H9 (cell line): ENCODE data around the gene TMA7B. TPM values are rescaled to one million over a fixed set of nuclear protein-coding genes. Genes with fewer than 3 reads are reported as not detected.

Experiments
- DNase-seq: peaks from one replicate; pipeline ENCODE4 v3.0.0-alpha.2; 2017
- H2AFZ ChIP-seq: one replicate; pipeline ENCODE4 v1.6.1; 2013; ENCODE audit warnings: mild to moderate bottlenecking, low read length, control low read depth, moderate library complexity
- H2AK5ac ChIP-seq: 2 replicates; pipeline ENCODE4 v1.6.1; 2013; ENCODE audit warnings: low read length, control low read depth, mixed read lengths; ENCODE audit not compliant: insufficient read length
- H2BK120ac ChIP-seq: one replicate; pipeline ENCODE4 v1.6.1; 2013; ENCODE audit warnings: low read depth, mild to moderate bottlenecking, low read length, control low read depth, inconsistent platforms; ENCODE audit not compliant: poor library complexity, severe bottlenecking
- H2BK12ac ChIP-seq: 2 replicates; pipeline ENCODE4 v1.6.1; 2013; ENCODE audit warnings: low read length, control low read depth, mixed read lengths, low read depth; ENCODE audit not compliant: insufficient read length
- H2BK15ac ChIP-seq: 2 replicates; pipeline ENCODE4 v1.6.1; 2013; ENCODE audit warnings: low read depth, low read length, control low read depth
- H2BK20ac ChIP-seq: one replicate; pipeline ENCODE4 v1.6.1; 2013; ENCODE audit warnings: low read depth, mild to moderate bottlenecking, low read length, control low read depth, inconsistent platforms; ENCODE audit not compliant: poor library complexity, severe bottlenecking
- H2BK5ac ChIP-seq: 2 replicates; pipeline ENCODE4 v1.6.1; 2013; ENCODE audit warnings: low read length, control low read depth, mixed read lengths; ENCODE audit not compliant: insufficient read length
- H3K14ac ChIP-seq: 2 replicates; pipeline ENCODE4 v1.6.1; 2013; ENCODE audit warnings: low read length, control low read depth; ENCODE audit not compliant: insufficient read depth
- H3K18ac ChIP-seq: 2 replicates; pipeline ENCODE4 v1.6.1; 2013; ENCODE audit warnings: low read depth, mild to moderate bottlenecking, mixed read lengths, low read length, control low read depth; ENCODE audit not compliant: insufficient read length
- H3K23ac ChIP-seq: 2 replicates; pipeline ENCODE4 v1.6.1; 2013; ENCODE audit warnings: low read length, control low read depth, mixed read lengths, low read depth; ENCODE audit not compliant: insufficient read length
- H3K23me2 ChIP-seq: 2 replicates; pipeline ENCODE4 v1.6.1; 2013; ENCODE audit warnings: low read depth, mild to moderate bottlenecking, mixed read lengths, low read length, control low read depth; ENCODE audit not compliant: insufficient read length, poor library complexity, severe bottlenecking
- H3K27ac ChIP-seq: 2 replicates; pipeline ENCODE4 v1.5.1; 2013; ENCODE audit warnings: low read length, control low read depth, mixed read lengths, low read depth; ENCODE audit not compliant: insufficient read length
- H3K27me3 ChIP-seq: 2 replicates; pipeline ENCODE4 v1.6.1; 2013; ENCODE audit warnings: low read length, control low read depth, inconsistent platforms; ENCODE audit not compliant: insufficient read depth
- H3K4ac ChIP-seq: 2 replicates; pipeline ENCODE4 v1.6.1; 2013; ENCODE audit warnings: low read depth, mild to moderate bottlenecking, control low read depth, inconsistent platforms, low read length, moderate library complexity
- H3K4me1 ChIP-seq: 2 replicates; pipeline ENCODE4 v1.6.1; 2013; ENCODE audit warnings: low read length, control low read depth, inconsistent platforms; ENCODE audit not compliant: insufficient read depth
- H3K4me2 ChIP-seq: 2 replicates; pipeline ENCODE4 v1.6.1; 2013; ENCODE audit warnings: low read length, control low read depth, mixed read lengths; ENCODE audit not compliant: insufficient read length, insufficient read depth
- H3K56ac ChIP-seq: 2 replicates; pipeline ENCODE4 v1.6.1; 2013; ENCODE audit warnings: low read depth, mild to moderate bottlenecking, mixed read lengths, low read length, control low read depth; ENCODE audit not compliant: insufficient read length
- H3K79me1 ChIP-seq: 2 replicates; pipeline ENCODE4 v1.6.1; 2013; ENCODE audit warnings: low read depth, mild to moderate bottlenecking, moderate library complexity, low read length, control low read depth, inconsistent platforms; ENCODE audit not compliant: insufficient read depth, poor library complexity, severe bottlenecking
- H3K79me2 ChIP-seq: 2 replicates; pipeline ENCODE4 v1.6.1; 2013; ENCODE audit warnings: low read length, control low read depth, inconsistent platforms; ENCODE audit not compliant: insufficient read depth
- H3K9ac ChIP-seq: 2 replicates; pipeline ENCODE4 v1.6.1; 2013; ENCODE audit warnings: low read length, control low read depth, mixed read lengths; ENCODE audit not compliant: insufficient read length; ENCODE audit errors: extremely low read depth
- H3K9me3 ChIP-seq: one replicate; pipeline ENCODE4 v1.6.1; 2013; ENCODE audit warnings: low read depth, low read length, inconsistent platforms; ENCODE audit not compliant: control insufficient read depth
- H3T11ph ChIP-seq: one replicate; pipeline ENCODE4 v1.6.1; 2013; ENCODE audit warnings: mild to moderate bottlenecking, low read length, control low read depth, inconsistent platforms
- H4K20me1 ChIP-seq: one replicate; pipeline ENCODE4 v1.6.1; 2013; ENCODE audit not compliant: control insufficient read depth, insufficient read length, insufficient read depth
- H4K5ac ChIP-seq: 2 replicates; pipeline ENCODE4 v1.6.1; 2013; ENCODE audit warnings: low read depth, mild to moderate bottlenecking, mixed read lengths, low read length, control low read depth; ENCODE audit not compliant: insufficient read length
- H4K8ac ChIP-seq: replicated peaks from 2 replicates; pipeline ENCODE4 v1.6.1; 2013; ENCODE audit warnings: low read length, control low read depth, mixed read lengths, low read depth; ENCODE audit not compliant: insufficient read length
- H4K91ac ChIP-seq: 2 replicates; pipeline ENCODE4 v1.6.1; 2013; ENCODE audit warnings: low read depth, mild to moderate bottlenecking, moderate library complexity, mixed read lengths, low read length, control low read depth; ENCODE audit not compliant: insufficient read length
- H3K27ac Mint-ChIP-seq, 3 experiments: 2 replicates in 2 of 3; 3 replicates in 1 of 3; pipeline ENCODE4 v1.8.0; 2020 to 2021; ENCODE audit warnings: mixed read lengths in 3 of 3, mild to moderate bottlenecking in 1 of 3, moderate library complexity in 1 of 3
- H3K27me3 Mint-ChIP-seq: 2 replicates; pipeline ENCODE4 v1.8.0; 2021; ENCODE audit warnings: low read depth, mild to moderate bottlenecking, moderate library complexity, mixed read lengths
- H3K36me3 Mint-ChIP-seq, 3 experiments: 2 replicates in 2 of 3; 3 replicates in 1 of 3; pipeline ENCODE4 v1.8.0; 2020 to 2021; ENCODE audit warnings: low read depth in 3 of 3, mixed read lengths in 3 of 3; ENCODE audit not compliant: insufficient read depth in 1 of 3
- H3K4me1 Mint-ChIP-seq, 2 experiments: 2 replicates each; pipeline ENCODE4 v1.8.0; 2020; ENCODE audit warnings: mixed read lengths in 2 of 2
- H3K4me3 Mint-ChIP-seq, 2 experiments: 2 replicates in 1 of 2; 3 replicates in 1 of 2; pipeline ENCODE4 v1.8.0; 2020 to 2021; ENCODE audit warnings: mild to moderate bottlenecking in 2 of 2, mixed read lengths in 2 of 2, moderate library complexity in 1 of 2
- H3K9me3 Mint-ChIP-seq, 2 experiments: 2 replicates in 1 of 2; 3 replicates in 1 of 2; pipeline ENCODE4 v1.8.0; 2020; ENCODE audit warnings: mild to moderate bottlenecking in 2 of 2, mixed read lengths in 2 of 2, moderate library complexity in 1 of 2
- CTCF ChIP-seq: fragments of 200-600 bp; sonication (generic); conservative IDR thresholded peaks from 3 replicates; pipeline ENCODE4 v1.8.0; 2021; ENCODE audit warnings: antibody characterized with exemption, mild to moderate bottlenecking
- WGBS: extraction: QIAGEN DNeasy Blood & Tissue Kit; methylation state at CpG from one replicate; pipeline ENCODE4 v1.1.7; 2013; ENCODE audit warnings: missing lambda C conversion rate, low lambda C conversion rate, mixed read lengths; ENCODE audit not compliant: insufficient read length; ENCODE audit errors: extremely low coverage; 5-methylcytosine and 5-hydroxymethylcytosine counted together
- total RNA-seq: library from RNA; stranded (reverse); gene quantifications from 2 replicates; pipeline ENCODE4 v1.2.1, GENCODE V29; 2021

Gene TMA7B
- total RNA-seq, 1 experiment from 2014 or later, result not detected

- Histone ChIP-seq H2BK12ac (no peak overlapping the region), H4K91ac (no peak overlapping the region), H2BK15ac (no peak overlapping the region), H2BK20ac (no peak overlapping the region), H3K9me3 (no peaks in the 10 kb centered on the region), H3K18ac (no peak overlapping the region), H3K27me3 (no peaks in the 10 kb centered on the region), H3K4me1 (peaks cover 6% of the 10 kb centered on the region), H3K23ac (no peak overlapping the region), H3K4ac (no peak overlapping the region), H4K8ac (no peak overlapping the region), H3K79me1 (peaks cover 7% of the 10 kb centered on the region), H2BK120ac (no peak overlapping the region), H3K23me2 (peaks cover 4% of the 10 kb centered on the region), H4K5ac (no peak overlapping the region), H3K4me2 (peak overlapping the region; percentile 4), H3K9ac (no peak overlapping the region), H3K27ac (no peak overlapping the region), H2AK5ac (no peak overlapping the region), H2BK5ac (no peak overlapping the region), H4K20me1 (peaks cover 5% of the 10 kb centered on the region), H3K14ac (no peak overlapping the region), H2AFZ (no peak overlapping the region), H3K56ac (no peak overlapping the region), H3K79me2 (no peaks in the 10 kb centered on the region; the same call in 1 of the 2 replicates), H3T11ph (no peak overlapping the region)
- H3K27ac Mint-ChIP-seq, result peak overlapping the region; percentile 25 to 90 (median 88); a peak in 5 of 7 replicates
- peak; percentile 81 for DNase-seq
- H3K27me3 Mint-ChIP-seq, result peaks cover 25% of the 10 kb centered on the region
- no peak for TF ChIP-seq CTCF
- H3K4me3 Mint-ChIP-seq, result peak overlapping the region; percentile 24 to 61; a peak in 4 of 5 replicates
- H3K4me1 Mint-ChIP-seq, result peaks cover 31 to 39% of the 10 kb centered on the region in 2 experiments
- H3K36me3 Mint-ChIP-seq, result peaks cover 0 to 6% (median 5%) of the 10 kb centered on the region in 3 experiments; a peak in 5 of 7 replicates
- WGBS, result no CpG with 5 or more reads among the region's 11 CpGs
- no peaks in the 10 kb centered on the region; a peak in 1 of 5 replicates for H3K9me3 Mint-ChIP-seq
These were observed 49.1 kb downstream of the TMA7B start for GRCh38 chr22:40009292-40009774.
